Stimulated activated naive CD8-positive, alpha-beta T cell treated with anti-CD3 and anti-CD28 coated beads, Interleukin-15, Interleukin-2, amounts not matched to agents 100 ng/mL and 50 ng/mL, for 24 hours (primary cell): ENCODE measurements around the gene CTCFL.

ENCODE experiments used
- H3K27ac Mint-ChIP-seq: one replicate; pipeline ENCODE4 v1.8.0; 2021; ENCODE audit warnings: mild to moderate bottlenecking, mixed read lengths
- H3K27me3 Mint-ChIP-seq: one replicate; pipeline ENCODE4 v1.8.0; 2021; ENCODE audit warnings: mixed read lengths
- H3K36me3 Mint-ChIP-seq: one replicate; pipeline ENCODE4 v1.8.0; 2021; ENCODE audit warnings: low read depth, mixed read lengths
- H3K4me1 Mint-ChIP-seq: one replicate; pipeline ENCODE4 v1.8.0; 2021; ENCODE audit warnings: low read depth, mixed read lengths
- H3K4me3 Mint-ChIP-seq: one replicate; pipeline ENCODE4 v1.8.0; 2021; ENCODE audit warnings: mild to moderate bottlenecking, mixed read lengths
- H3K9me3 Mint-ChIP-seq: one replicate; pipeline ENCODE4 v1.8.0; 2021; ENCODE audit warnings: mixed read lengths

CTCFL gene

GRCh38 chr20:57465486-57465885 is 59.5 kb downstream of the CTCFL start:
- Mint-ChIP-seq H3K27me3 (no peaks in the 10 kb centered on the region), H3K4me3 (no peak overlapping the region), H3K27ac (no peak overlapping the region), H3K9me3 (no peaks in the 10 kb centered on the region), H3K36me3 (no peaks in the 10 kb centered on the region), H3K4me1 (peaks cover 4% of the 10 kb centered on the region)

GRCh38 chr20:57464642-57465211 is 60.2 kb downstream of the CTCFL start:
- Mint-ChIP-seq H3K4me3 (no peak overlapping the region), H3K4me1 (peaks cover 4% of the 10 kb centered on the region), H3K27ac (no peak overlapping the region), H3K36me3 (no peaks in the 10 kb centered on the region), H3K9me3 (no peaks in the 10 kb centered on the region), H3K27me3 (no peaks in the 10 kb centered on the region)

- no peaks in the 10 kb centered on the region for H3K27me3 Mint-ChIP-seq
- no peaks in the 10 kb centered on the region for H3K9me3 Mint-ChIP-seq
- no peak overlapping the region for H3K4me3 Mint-ChIP-seq
- no peaks in the 10 kb centered on the region for H3K4me1 Mint-ChIP-seq
- no peaks in the 10 kb centered on the region for H3K36me3 Mint-ChIP-seq
- no peak overlapping the region for H3K27ac Mint-ChIP-seq
These were observed 62.2 kb downstream of the CTCFL start for GRCh38 chr20:57462781-57463180.

- H3K9me3 Mint-ChIP-seq = no peaks in the 10 kb centered on the region
- no peak overlapping the region for H3K27ac Mint-ChIP-seq
- H3K27me3 Mint-ChIP-seq = no peaks in the 10 kb centered on the region
- H3K36me3 Mint-ChIP-seq = no peaks in the 10 kb centered on the region
- no peaks in the 10 kb centered on the region for H3K4me1 Mint-ChIP-seq
- no peak overlapping the region for H3K4me3 Mint-ChIP-seq
These were observed 63.2 kb downstream of the CTCFL start for GRCh38 chr20:57461726-57462125.

GRCh38 chr20:57460781-57461465 is 64.0 kb downstream of the CTCFL start:
- Mint-ChIP-seq H3K27ac (no peak overlapping the region), H3K4me1 (no peaks in the 10 kb centered on the region), H3K9me3 (no peaks in the 10 kb centered on the region), H3K4me3 (no peak overlapping the region), H3K36me3 (no peaks in the 10 kb centered on the region), H3K27me3 (no peaks in the 10 kb centered on the region)

- no peaks in the 10 kb centered on the region for H3K9me3 Mint-ChIP-seq
- no peaks in the 10 kb centered on the region for H3K4me1 Mint-ChIP-seq
- no peaks in the 10 kb centered on the region for H3K36me3 Mint-ChIP-seq
- H3K4me3 Mint-ChIP-seq = no peak overlapping the region
- no peak overlapping the region for H3K27ac Mint-ChIP-seq
- no peaks in the 10 kb centered on the region for H3K27me3 Mint-ChIP-seq
These were observed 65.0 kb downstream of the CTCFL start for GRCh38 chr20:57459897-57460296.

- H3K9me3 Mint-ChIP-seq = no peaks in the 10 kb centered on the region
- H3K27ac Mint-ChIP-seq = no peak overlapping the region
- no peak overlapping the region for H3K4me3 Mint-ChIP-seq
These were observed 65.7 kb downstream of the CTCFL start for GRCh38 chr20:57459278-57459677.

GRCh38 chr20:57458400-57459160 is 66.4 kb downstream of the CTCFL start:
- Mint-ChIP-seq H3K9me3 (no peaks in the 10 kb centered on the region), H3K27ac (no peak overlapping the region), H3K4me3 (no peak overlapping the region), H3K27me3 (no peaks in the 10 kb centered on the region), H3K4me1 (no peaks in the 10 kb centered on the region), H3K36me3 (no peaks in the 10 kb centered on the region)

More at GRCh38 chr20:57459278-57459677, 65.7 kb downstream of the CTCFL start:
- no peaks in the 10 kb centered on the region for H3K36me3 Mint-ChIP-seq
- no peaks in the 10 kb centered on the region for H3K27me3 Mint-ChIP-seq
- no peaks in the 10 kb centered on the region for H3K4me1 Mint-ChIP-seq

- Mint-ChIP-seq H3K4me3 (no peak overlapping the region), H3K27ac (no peak overlapping the region), H3K36me3 (no peaks in the 10 kb centered on the region), H3K4me1 (peaks cover 4% of the 10 kb centered on the region), H3K27me3 (no peaks in the 10 kb centered on the region), H3K9me3 (no peaks in the 10 kb centered on the region)
These were observed 67.5 kb downstream of the CTCFL start for GRCh38 chr20:57457243-57458095.

- Mint-ChIP-seq H3K27ac (no peak overlapping the region), H3K4me1 (peaks cover 18% of the 10 kb centered on the region), H3K9me3 (no peaks in the 10 kb centered on the region), H3K36me3 (no peaks in the 10 kb centered on the region), H3K27me3 (no peaks in the 10 kb centered on the region), H3K4me3 (no peak overlapping the region)
These were observed 68.8 kb downstream of the CTCFL start for GRCh38 chr20:57456116-57456515.

GRCh38 chr20:57455386-57455785 is 69.6 kb downstream of the CTCFL start:
- H3K27ac Mint-ChIP-seq = peak overlapping the region; percentile 5
- H3K36me3 Mint-ChIP-seq = no peaks in the 10 kb centered on the region
- H3K9me3 Mint-ChIP-seq = no peaks in the 10 kb centered on the region
- peaks cover 24% of the 10 kb centered on the region for H3K4me1 Mint-ChIP-seq
- H3K27me3 Mint-ChIP-seq = no peaks in the 10 kb centered on the region
- H3K4me3 Mint-ChIP-seq = no peak overlapping the region

GRCh38 chr20:57451795-57452661 is 72.9 kb downstream of the CTCFL start:
- H3K9me3 Mint-ChIP-seq = no peaks in the 10 kb centered on the region
- H3K27me3 Mint-ChIP-seq = no peaks in the 10 kb centered on the region
- peaks cover 32% of the 10 kb centered on the region for H3K4me1 Mint-ChIP-seq
- peak overlapping the region; percentile 89 for H3K27ac Mint-ChIP-seq
- peak overlapping the region; percentile 27 for H3K4me3 Mint-ChIP-seq
- no peaks in the 10 kb centered on the region for H3K36me3 Mint-ChIP-seq

GRCh38 chr20:57451431-57451794 is 73.5 kb downstream of the CTCFL start:
- peaks cover 32% of the 10 kb centered on the region for H3K4me1 Mint-ChIP-seq
- H3K36me3 Mint-ChIP-seq = no peaks in the 10 kb centered on the region
- H3K27ac Mint-ChIP-seq = no peak overlapping the region
- no peaks in the 10 kb centered on the region for H3K27me3 Mint-ChIP-seq
- peak overlapping the region; percentile 27 for H3K4me3 Mint-ChIP-seq
- H3K9me3 Mint-ChIP-seq = no peaks in the 10 kb centered on the region

- no peaks in the 10 kb centered on the region for H3K27me3 Mint-ChIP-seq
- no peaks in the 10 kb centered on the region for H3K9me3 Mint-ChIP-seq
- no peaks in the 10 kb centered on the region for H3K36me3 Mint-ChIP-seq
- H3K4me1 Mint-ChIP-seq = peaks cover 32% of the 10 kb centered on the region
- no peak overlapping the region for H3K4me3 Mint-ChIP-seq
- peak overlapping the region; percentile 48 for H3K27ac Mint-ChIP-seq
These were observed 74.0 kb downstream of the CTCFL start for GRCh38 chr20:57450931-57451330.
